ENCODE results near the gene ASB18.

ASB18 gene

GRCh38 chr2:236159778-236160170 lies 104.4 kb downstream of the ASB18 start:
- DNase-seq, result no peak

DNA sequence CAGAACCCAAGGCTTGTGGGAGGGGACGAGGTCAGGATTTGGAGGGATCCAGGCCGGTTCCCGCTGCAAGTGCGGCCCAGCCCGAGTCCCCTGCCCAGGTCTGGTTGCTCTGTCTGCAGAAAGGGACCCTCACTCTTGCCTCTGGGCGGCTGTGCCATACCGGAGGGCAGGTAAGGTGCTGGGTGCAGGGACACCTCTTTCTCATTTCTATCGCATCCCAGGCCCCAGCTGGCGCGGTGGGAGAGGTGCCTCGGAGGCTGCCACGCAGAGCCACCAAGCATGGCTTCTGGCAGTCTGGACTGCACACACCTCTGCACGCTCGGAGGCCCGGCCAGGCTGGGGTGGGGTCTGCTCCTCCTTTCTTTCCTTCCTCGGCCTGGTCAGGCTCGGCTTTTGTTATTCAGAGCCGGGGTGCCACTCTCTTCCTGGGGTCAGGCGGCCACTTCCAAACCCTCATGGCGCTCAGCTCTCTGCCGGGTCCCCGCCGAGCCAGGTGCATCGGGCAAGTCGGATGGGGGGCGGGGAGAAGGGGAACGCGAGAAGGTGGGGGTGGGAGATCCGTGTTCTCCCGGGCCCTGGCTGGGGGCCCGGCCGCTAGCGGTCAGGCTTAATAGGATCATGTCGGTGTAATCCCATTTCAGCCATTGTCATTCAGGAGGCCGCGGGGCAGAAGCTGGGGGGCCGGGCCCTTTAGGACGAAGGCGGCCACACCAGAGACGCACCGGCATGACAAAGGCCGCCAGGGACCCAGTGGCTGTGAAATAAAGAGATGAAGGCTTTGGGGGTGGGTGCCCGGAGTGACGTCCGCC lies 105.0 kb downstream of the ASB18 start:
- DNase-seq, result no peak

- DNase-seq, result no peak
Measured at GRCh38 chr2:236157815-236158498, 106.2 kb downstream of the ASB18 start.

GRCh38 chr2:236157366-236157765 lies 106.8 kb downstream of the ASB18 start:
- no peak for DNase-seq

DNA sequence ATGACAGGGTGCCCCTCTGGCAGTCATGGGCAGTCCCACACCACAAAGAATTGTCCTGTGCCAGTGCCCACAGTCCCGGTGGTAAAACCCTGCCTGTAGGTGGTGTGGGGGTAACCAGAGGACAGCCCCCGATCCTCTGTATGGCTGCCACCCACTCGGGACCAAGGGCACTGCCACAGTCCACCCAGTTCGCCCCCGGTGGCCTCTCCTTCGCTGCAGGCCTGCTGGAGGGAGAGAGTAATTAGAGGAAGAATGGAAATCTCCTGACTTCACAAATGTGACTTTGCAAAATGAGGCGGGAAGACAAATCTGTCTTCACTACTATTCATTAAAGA lies 107.4 kb downstream of the ASB18 start:
- no peak for DNase-seq

GRCh38 chr2:236156095-236156859 lies 107.9 kb downstream of the ASB18 start:
- no peak for DNase-seq

GRCh38 chr2:236155406-236155805 lies 108.8 kb downstream of the ASB18 start:
- DNase-seq, result no peak

DNA sequence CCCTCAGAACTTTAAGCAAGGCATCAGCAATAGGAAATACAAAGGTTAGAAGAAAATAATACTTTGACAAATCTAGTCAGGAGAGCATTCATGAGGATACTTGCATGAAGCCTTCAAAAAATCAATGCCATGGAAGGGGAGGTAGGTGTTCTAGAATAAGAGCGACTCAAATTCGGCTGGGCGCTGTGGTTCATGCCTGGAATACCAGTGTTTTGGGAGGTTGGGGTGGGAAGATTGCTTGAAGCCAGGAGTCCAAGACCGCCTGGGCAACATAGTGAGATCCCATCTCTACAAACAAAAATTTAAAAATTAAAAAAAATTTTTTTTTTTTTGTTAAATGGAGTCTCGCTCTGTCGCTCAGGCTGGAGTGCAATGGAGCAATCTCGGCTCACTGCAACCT lies 117.8 kb downstream of the ASB18 start:
- no peak for DNase-seq

DNA sequence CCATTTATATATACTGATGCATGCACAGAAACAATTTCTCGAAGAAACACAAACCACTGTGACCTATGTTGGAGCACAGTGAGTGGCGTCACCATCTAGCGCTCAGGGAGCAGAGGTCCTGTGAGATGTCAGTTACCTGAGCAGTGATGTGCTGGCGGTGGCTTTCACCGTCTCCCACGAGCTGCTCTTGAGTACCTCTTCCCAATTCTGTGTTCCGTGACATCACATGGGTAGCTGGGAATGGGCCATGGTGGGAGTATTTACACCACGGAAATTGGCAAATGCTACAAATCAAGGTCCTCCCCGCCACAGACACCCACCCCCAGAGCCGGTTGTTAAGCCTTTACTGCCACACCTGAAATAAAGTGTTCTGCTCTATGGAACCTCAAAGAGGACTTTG lies 120.4 kb downstream of the ASB18 start:
- no peak for DNase-seq
